HCT116 (cell line): ENCODE measurements around the gene RUNDC3A. TPM values are rescaled to one million over a fixed set of nuclear protein-coding genes. Genes with fewer than 3 reads are reported as not detected.

ENCODE experiments used
- ATAC-seq: fragments of 200-7000 bp; cut with Tn5 transposase; 2 replicates; pipeline ENCODE4 v1.9.1; 2020; ENCODE audit warnings: mild to moderate bottlenecking, moderate library complexity
- BruUV-seq: library from RNA; stranded (reverse); fragments of 400-500 nt; replicated peaks from 2 replicates; lab custom pipeline; 2021; lab: Mats Ljungman, UMichigan
- CTCF ChIA-PET: fragments of 300-600 bp; sonication (Branson Sonifier 250); formaldehyde crosslinking; loops from one replicate; lab custom pipeline; 2021; ENCODE audit warnings: antibody characterized with exemption; lab: Charles Lee
- POLR2A ChIA-PET: fragments of 300-600, 350-600 bp; sonication (Branson Sonifier 250); formaldehyde crosslinking; loops from one replicate; lab custom pipeline; 2021; ENCODE audit warnings: antibody characterized with exemption; lab: Charles Lee
- RAD21 ChIA-PET, 2 experiments: fragments of 300-600 bp; sonication (Branson Sonifier 250); formaldehyde crosslinking; loops; one replicate each; lab custom pipeline; 2023; ENCODE audit warnings: low total read pairs in 2 of 2; ENCODE audit not compliant: uncharacterized antibody in 2 of 2, unreplicated experiment in 2 of 2, low non-redundant PET in 1 of 2; lab: Charles Lee
- DNase-seq: peaks from one replicate; pipeline ENCODE4 v3.0.0-alpha.2; 2010; ENCODE audit warnings: low read depth, low spot score
- H2AFZ ChIP-seq: fragments of 200-600 bp; shearing (Covaris generic), sonication (generic); 2 replicates; pipeline ENCODE4 v1.6.1; 2017; ENCODE audit warnings: low read depth, mixed run types, mixed read lengths, antibody characterized with exemption, low read length; ENCODE audit not compliant: poor library complexity, severe bottlenecking
- H3K27ac ChIP-seq: 2 replicates; pipeline ENCODE4 v1.5.1; 2012; ENCODE audit warnings: low read depth, low read length
- H3K27me3 ChIP-seq: fragments of 200-600 bp; sonication (generic); 2 replicates; pipeline ENCODE4 v1.6.1; 2016; ENCODE audit warnings: mixed run types, low read length, mixed read lengths; ENCODE audit not compliant: insufficient read depth
- H3K36me3 ChIP-seq, 2 experiments: fragments of 200-500 bp in 1 of 2; fragments of 200-600 bp in 1 of 2; sonication (Bioruptor generic) in 1 of 2; sonication (generic) in 1 of 2; 2 replicates each; pipeline versions ENCODE4 v1.5.1 to v1.6.1; 2014 to 2016; ENCODE audit warnings: low read length in 2 of 2, inconsistent platforms in 1 of 2, mixed read lengths in 1 of 2, mixed run types in 1 of 2; ENCODE audit not compliant: insufficient read depth in 2 of 2, control insufficient read depth in 1 of 2
- H3K4me1 ChIP-seq, 2 experiments: fragments of 200-600 bp in 1 of 2; sonication (generic) in 1 of 2; 2 replicates each; pipeline versions ENCODE4 v1.5.1 to v1.6.1; 2012 to 2017; ENCODE audit warnings: low read length in 2 of 2, inconsistent platforms in 1 of 2, mild to moderate bottlenecking in 1 of 2, mixed read lengths in 1 of 2, mixed run types in 1 of 2, moderate library complexity in 1 of 2; ENCODE audit not compliant: insufficient read depth in 2 of 2, control insufficient read depth in 1 of 2
- H3K4me2 ChIP-seq: fragments of 200-600 bp; sonication (generic); 2 replicates; pipeline ENCODE4 v1.6.1; 2017; ENCODE audit warnings: mixed run types, low read length, mixed read lengths
- H3K4me3 ChIP-seq, 2 experiments: fragments of 200-600 bp in 1 of 2; sonication (generic) in 1 of 2; replicated peaks in 1 of 2; 2 replicates each; pipeline ENCODE4 v1.5.1; 2011 to 2016; ENCODE audit warnings: low read length in 2 of 2, control low read depth in 1 of 2, low read depth in 1 of 2, mild to moderate bottlenecking in 1 of 2, mixed read lengths in 1 of 2, mixed run types in 1 of 2
- H3K79me2 ChIP-seq: fragments of 200-600 bp; sonication (generic); 2 replicates; pipeline ENCODE4 v1.6.1; 2017; ENCODE audit warnings: mild to moderate bottlenecking, mixed run types, low read length, moderate library complexity, mixed read lengths; ENCODE audit not compliant: insufficient read depth
- H3K9ac ChIP-seq: fragments of 200-600 bp; sonication (generic); 2 replicates; pipeline ENCODE4 v1.6.1; 2016; ENCODE audit warnings: low read length, mixed read lengths
- H3K9me2 ChIP-seq: fragments of 200-600 bp; sonication (generic), shearing (Covaris generic); 2 replicates; pipeline ENCODE4 v1.6.1; 2017; ENCODE audit warnings: mixed run types, mild to moderate bottlenecking, moderate library complexity; ENCODE audit not compliant: insufficient read depth
- H3K9me3 ChIP-seq, 2 experiments: fragments of 200-500 bp in 1 of 2; fragments of 200-600 bp in 1 of 2; sonication (Bioruptor generic) in 1 of 2; sonication (generic) in 1 of 2; 2 replicates each; pipeline ENCODE4 v1.6.1; 2014 to 2017; ENCODE audit warnings: low read length in 2 of 2, mixed read lengths in 2 of 2, inconsistent platforms in 1 of 2, low read depth in 1 of 2, mild to moderate bottlenecking in 1 of 2, mixed run types in 1 of 2, moderate library complexity in 1 of 2; ENCODE audit not compliant: control insufficient read depth in 1 of 2, insufficient read depth in 1 of 2
- H4K20me1 ChIP-seq: fragments of 200-600 bp; sonication (generic), shearing (Covaris generic); 2 replicates; pipeline ENCODE4 v1.6.1; 2017; ENCODE audit warnings: mixed run types, mild to moderate bottlenecking, moderate library complexity; ENCODE audit not compliant: insufficient read depth
- CEBPB ChIP-seq: IDR thresholded peaks from 2 replicates; pipeline ENCODE4 v1.6.1; 2012; ENCODE audit warnings: low read depth
- EGR1 ChIP-seq: IDR thresholded peaks from 2 replicates; pipeline ENCODE4 v1.6.1; 2012; ENCODE audit warnings: low read depth
- ELF1 ChIP-seq: IDR thresholded peaks from 2 replicates; pipeline ENCODE4 v1.6.1; 2012; ENCODE audit warnings: low read depth, borderline replicate concordance
- EZH2 ChIP-seq: fragments of 200-600 bp; sonication (generic); IDR thresholded peaks from 2 replicates; pipeline ENCODE4 v1.6.1; 2017; ENCODE audit warnings: antibody characterized with exemption, mixed run types
- EZH2phosphoT487 ChIP-seq: fragments of 200-600 bp; IDR thresholded peaks from 2 replicates; pipeline ENCODE4 v1.6.1; 2018; ENCODE audit warnings: antibody characterized with exemption, borderline replicate concordance
- FOSL1 ChIP-seq: IDR thresholded peaks from 2 replicates; pipeline ENCODE4 v1.6.1; 2012; ENCODE audit warnings: low read depth
- JUND ChIP-seq: IDR thresholded peaks from 2 replicates; pipeline ENCODE4 v1.6.1; 2012
- POLR2A ChIP-seq: IDR thresholded peaks from 2 replicates; pipeline ENCODE4 v1.7.0; 2011; ENCODE audit warnings: borderline replicate concordance; ENCODE audit not compliant: insufficient read depth, insufficient read length; ENCODE audit errors: extremely low read depth
- POLR2AphosphoS5 ChIP-seq: IDR thresholded peaks from 2 replicates; pipeline ENCODE4 v1.6.1; 2011; ENCODE audit warnings: mild to moderate bottlenecking, low read depth, low read length, moderate library complexity
- RAD21 ChIP-seq: IDR thresholded peaks from 2 replicates; pipeline ENCODE4 v1.6.1; 2012; ENCODE audit warnings: low read depth, mild to moderate bottlenecking
- SIN3A ChIP-seq: IDR thresholded peaks from 2 replicates; pipeline ENCODE4 v1.6.1; 2012; ENCODE audit warnings: low read depth
- SP1 ChIP-seq: IDR thresholded peaks from 2 replicates; pipeline ENCODE4 v1.6.1; 2012; ENCODE audit warnings: low read depth
- SRF ChIP-seq: IDR thresholded peaks from 2 replicates; pipeline ENCODE4 v1.6.1; 2012; ENCODE audit warnings: low read depth
- TCF7L2 ChIP-seq: IDR thresholded peaks from 2 replicates; pipeline ENCODE4 v1.7.0; 2011; ENCODE audit warnings: borderline replicate concordance, inconsistent platforms; ENCODE audit not compliant: insufficient read depth, insufficient read length; ENCODE audit errors: extremely low read depth
- YY1 ChIP-seq: IDR thresholded peaks from 2 replicates; pipeline ENCODE4 v1.6.1; 2011; ENCODE audit warnings: low read length, low read depth, moderate library complexity, mild to moderate bottlenecking; ENCODE audit not compliant: insufficient replicate concordance; ENCODE audit errors: extremely low read depth
- ZNF274 ChIP-seq: fragments of 200-500 bp; sonication (Bioruptor generic); IDR thresholded peaks from 2 replicates; pipeline ENCODE4 v1.6.1; 2014; ENCODE audit warnings: mild to moderate bottlenecking, low read depth, low read length, inconsistent platforms
- intact Hi-C: fragments of 100-400 bp; cut with micrococcal nuclease; formaldehyde crosslinking; loops from 2 replicates; pipeline ENCODE4 v1.10.0; 2022
- total RNA-seq: library from RNA; stranded (reverse); gene quantifications from one replicate; pipeline ENCODE4 v1.2.1, GENCODE V29; 2021; ENCODE audit not compliant: unreplicated experiment
- TF ChIP-seq, protein P1 (sequence below): IDR thresholded peaks from 2 replicates; pipeline ENCODE4 v1.6.1; 2011; ENCODE audit warnings: mild to moderate bottlenecking, low read length, moderate library complexity; ENCODE audit not compliant: insufficient replicate concordance; ENCODE audit errors: extremely low read depth
- TF ChIP-seq, protein P2 (sequence below), 3 experiments: fragments of 200-600 bp in 1 of 3; sonication (generic) in 1 of 3; IDR thresholded peaks in 2 of 3; conservative IDR thresholded peaks in 1 of 3; 2 replicates each; pipeline ENCODE4 v1.5.1; 2012 to 2017; ENCODE audit warnings: low read depth in 2 of 3, low read length in 2 of 3, antibody characterized with exemption in 1 of 3, borderline replicate concordance in 1 of 3, control low read depth in 1 of 3, mild to moderate bottlenecking in 1 of 3, mixed read lengths in 1 of 3, mixed run types in 1 of 3, moderate library complexity in 1 of 3; ENCODE audit not compliant: insufficient read depth in 1 of 3
- TF ChIP-seq, protein P3 (sequence below): IDR thresholded peaks from 2 replicates; pipeline ENCODE4 v1.6.1; 2012
- TF ChIP-seq, protein P4 (sequence below): IDR thresholded peaks from 2 replicates; pipeline ENCODE4 v1.6.1; 2012; ENCODE audit warnings: low read depth

RUNDC3A gene
- total RNA-seq, 1 experiment from 2014 or later: 0.61 TPM

- Histone ChIP-seq H3K4me3 (no peak overlapping the region), H3K36me3 (no peaks in the 10 kb centered on the region), H3K9me2 (no peaks in the 10 kb centered on the region), H3K9ac (no peak overlapping the region), H2AFZ (no peak overlapping the region), H3K9me3 (no peaks in the 10 kb centered on the region), H3K27ac (no peak overlapping the region), H3K27me3 (no peaks in the 10 kb centered on the region), H3K4me1 (no peaks in the 10 kb centered on the region), H4K20me1 (no peaks in the 10 kb centered on the region), H3K79me2 (no peaks in the 10 kb centered on the region), H3K4me2 (no peak overlapping the region)
- TF ChIP-seq TCF7L2 (no peak), EZH2phosphoT487 (no peak), EZH2 (no peak), ZNF274 (no peak), POLR2AphosphoS5 (no peak), RAD21 (no peak), SRF (no peak), ELF1 (no peak), CEBPB (no peak), JUND (no peak), SIN3A (no peak), POLR2A (no peak), EGR1 (no peak), YY1 (no peak), FOSL1 (no peak), SP1 (no peak)
- TF ChIP-seq, protein P1, sequence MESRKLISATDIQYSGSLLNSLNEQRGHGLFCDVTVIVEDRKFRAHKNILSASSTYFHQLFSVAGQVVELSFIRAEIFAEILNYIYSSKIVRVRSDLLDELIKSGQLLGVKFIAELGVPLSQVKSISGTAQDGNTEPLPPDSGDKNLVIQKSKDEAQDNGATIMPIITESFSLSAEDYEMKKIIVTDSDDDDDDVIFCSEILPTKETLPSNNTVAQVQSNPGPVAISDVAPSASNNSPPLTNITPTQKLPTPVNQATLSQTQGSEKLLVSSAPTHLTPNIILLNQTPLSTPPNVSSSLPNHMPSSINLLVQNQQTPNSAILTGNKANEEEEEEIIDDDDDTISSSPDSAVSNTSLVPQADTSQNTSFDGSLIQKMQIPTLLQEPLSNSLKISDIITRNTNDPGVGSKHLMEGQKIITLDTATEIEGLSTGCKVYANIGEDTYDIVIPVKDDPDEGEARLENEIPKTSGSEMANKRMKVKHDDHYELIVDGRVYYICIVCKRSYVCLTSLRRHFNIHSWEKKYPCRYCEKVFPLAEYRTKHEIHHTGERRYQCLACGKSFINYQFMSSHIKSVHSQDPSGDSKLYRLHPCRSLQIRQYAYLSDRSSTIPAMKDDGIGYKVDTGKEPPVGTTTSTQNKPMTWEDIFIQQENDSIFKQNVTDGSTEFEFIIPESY: no peak
- TF ChIP-seq, protein P2, sequence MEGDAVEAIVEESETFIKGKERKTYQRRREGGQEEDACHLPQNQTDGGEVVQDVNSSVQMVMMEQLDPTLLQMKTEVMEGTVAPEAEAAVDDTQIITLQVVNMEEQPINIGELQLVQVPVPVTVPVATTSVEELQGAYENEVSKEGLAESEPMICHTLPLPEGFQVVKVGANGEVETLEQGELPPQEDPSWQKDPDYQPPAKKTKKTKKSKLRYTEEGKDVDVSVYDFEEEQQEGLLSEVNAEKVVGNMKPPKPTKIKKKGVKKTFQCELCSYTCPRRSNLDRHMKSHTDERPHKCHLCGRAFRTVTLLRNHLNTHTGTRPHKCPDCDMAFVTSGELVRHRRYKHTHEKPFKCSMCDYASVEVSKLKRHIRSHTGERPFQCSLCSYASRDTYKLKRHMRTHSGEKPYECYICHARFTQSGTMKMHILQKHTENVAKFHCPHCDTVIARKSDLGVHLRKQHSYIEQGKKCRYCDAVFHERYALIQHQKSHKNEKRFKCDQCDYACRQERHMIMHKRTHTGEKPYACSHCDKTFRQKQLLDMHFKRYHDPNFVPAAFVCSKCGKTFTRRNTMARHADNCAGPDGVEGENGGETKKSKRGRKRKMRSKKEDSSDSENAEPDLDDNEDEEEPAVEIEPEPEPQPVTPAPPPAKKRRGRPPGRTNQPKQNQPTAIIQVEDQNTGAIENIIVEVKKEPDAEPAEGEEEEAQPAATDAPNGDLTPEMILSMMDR (IDR thresholded peaks at IDR 0.05 in 2 of 3, conservative IDR thresholded peaks at IDR 0.05 in 1 of 3; ENCODE audit: borderline replicate concordance in 1 of 3, insufficient read depth in 1 of 3, low read depth in 2 of 3, low read length in 2 of 3): no peak
- TF ChIP-seq, protein P3, sequence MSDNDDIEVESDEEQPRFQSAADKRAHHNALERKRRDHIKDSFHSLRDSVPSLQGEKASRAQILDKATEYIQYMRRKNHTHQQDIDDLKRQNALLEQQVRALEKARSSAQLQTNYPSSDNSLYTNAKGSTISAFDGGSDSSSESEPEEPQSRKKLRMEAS: no peak
- TF ChIP-seq, protein P4, sequence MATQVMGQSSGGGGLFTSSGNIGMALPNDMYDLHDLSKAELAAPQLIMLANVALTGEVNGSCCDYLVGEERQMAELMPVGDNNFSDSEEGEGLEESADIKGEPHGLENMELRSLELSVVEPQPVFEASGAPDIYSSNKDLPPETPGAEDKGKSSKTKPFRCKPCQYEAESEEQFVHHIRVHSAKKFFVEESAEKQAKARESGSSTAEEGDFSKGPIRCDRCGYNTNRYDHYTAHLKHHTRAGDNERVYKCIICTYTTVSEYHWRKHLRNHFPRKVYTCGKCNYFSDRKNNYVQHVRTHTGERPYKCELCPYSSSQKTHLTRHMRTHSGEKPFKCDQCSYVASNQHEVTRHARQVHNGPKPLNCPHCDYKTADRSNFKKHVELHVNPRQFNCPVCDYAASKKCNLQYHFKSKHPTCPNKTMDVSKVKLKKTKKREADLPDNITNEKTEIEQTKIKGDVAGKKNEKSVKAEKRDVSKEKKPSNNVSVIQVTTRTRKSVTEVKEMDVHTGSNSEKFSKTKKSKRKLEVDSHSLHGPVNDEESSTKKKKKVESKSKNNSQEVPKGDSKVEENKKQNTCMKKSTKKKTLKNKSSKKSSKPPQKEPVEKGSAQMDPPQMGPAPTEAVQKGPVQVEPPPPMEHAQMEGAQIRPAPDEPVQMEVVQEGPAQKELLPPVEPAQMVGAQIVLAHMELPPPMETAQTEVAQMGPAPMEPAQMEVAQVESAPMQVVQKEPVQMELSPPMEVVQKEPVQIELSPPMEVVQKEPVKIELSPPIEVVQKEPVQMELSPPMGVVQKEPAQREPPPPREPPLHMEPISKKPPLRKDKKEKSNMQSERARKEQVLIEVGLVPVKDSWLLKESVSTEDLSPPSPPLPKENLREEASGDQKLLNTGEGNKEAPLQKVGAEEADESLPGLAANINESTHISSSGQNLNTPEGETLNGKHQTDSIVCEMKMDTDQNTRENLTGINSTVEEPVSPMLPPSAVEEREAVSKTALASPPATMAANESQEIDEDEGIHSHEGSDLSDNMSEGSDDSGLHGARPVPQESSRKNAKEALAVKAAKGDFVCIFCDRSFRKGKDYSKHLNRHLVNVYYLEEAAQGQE: no peak
- RAD21 ChIA-PET: no interaction called here
- ATAC-seq (no peak), DNase-seq (no peak)
- BruUV-seq: no TSS peak
- POLR2A ChIA-PET: no interaction called here
- intact Hi-C loops: no loop called here
- CTCF ChIA-PET: no interaction called here
Observed at GRCh38 chr17:44273607-44274006, 34.8 kb upstream of the RUNDC3A start.
